ENCODE results near the gene CRY2. TPM values are rescaled to one million over a fixed set of nuclear protein-coding genes. Genes with fewer than 3 reads are reported as not detected.

The CRY2 gene
- total and polyA plus RNA-seq, 4 donors, result 16.7 to 72.9 (median 33.0) TPM

DNA sequence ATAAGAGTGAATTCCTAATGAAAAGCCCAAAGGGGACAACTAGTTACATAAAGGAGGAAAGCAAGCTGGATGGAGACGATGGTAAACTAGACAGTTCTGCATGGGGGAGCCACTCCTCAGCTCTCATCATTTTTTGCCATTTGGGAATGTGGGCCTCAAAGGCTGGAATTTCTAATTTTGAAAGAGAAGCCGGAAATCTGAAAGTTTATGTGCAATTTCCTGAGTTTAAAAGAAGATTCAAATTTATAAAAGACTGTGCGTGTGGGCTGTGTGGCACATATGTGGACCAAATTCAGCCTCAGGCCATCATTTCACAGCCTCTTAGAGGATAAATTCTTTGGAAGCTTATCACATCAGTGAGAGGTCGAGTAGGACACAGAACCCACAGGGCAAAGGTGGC lies 18.3 kb upstream of the CRY2 start (continued):
- no peak for TF ChIP-seq GABPA (IDR thresholded peaks at IDR 0.05 in 1 of 2, conservative IDR thresholded peaks at IDR 0.05 in 1 of 2)

DNA sequence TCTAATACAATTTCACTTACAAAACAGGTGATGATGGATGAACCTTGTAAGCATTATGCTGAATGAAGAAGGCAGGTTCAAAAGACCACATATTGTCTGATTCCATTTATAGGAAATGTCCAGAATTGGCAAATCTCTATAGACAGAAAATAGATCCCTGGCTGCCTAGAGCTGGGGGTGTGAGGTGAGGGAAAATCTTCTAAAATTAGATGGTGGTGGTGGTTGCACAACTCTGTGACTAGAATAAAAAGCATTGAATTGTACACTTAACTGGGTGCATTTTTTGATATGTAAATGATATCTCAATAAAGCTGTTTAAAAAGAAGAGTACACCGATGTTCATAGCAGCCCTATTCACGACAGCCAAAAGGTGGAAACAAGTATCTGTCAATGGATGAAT lies 16.7 kb upstream of the CRY2 start:
- TF ChIP-seq YY1 (IDR thresholded peaks at IDR 0.05) (no peak), TAF1 (conservative IDR thresholded peaks at IDR 0.05) (no peak), JUND (IDR thresholded peaks at IDR 0.05) (no peak), MAX (IDR thresholded peaks at IDR 0.05) (no peak), HNF4A (conservative IDR thresholded peaks at IDR 0.05) (no peak), RXRA (IDR thresholded peaks at IDR 0.05) (no peak), NR2F2 (IDR thresholded peaks at IDR 0.05) (no peak), RAD21 (IDR thresholded peaks at IDR 0.05) (no peak)
- TF ChIP-seq, protein P1, sequence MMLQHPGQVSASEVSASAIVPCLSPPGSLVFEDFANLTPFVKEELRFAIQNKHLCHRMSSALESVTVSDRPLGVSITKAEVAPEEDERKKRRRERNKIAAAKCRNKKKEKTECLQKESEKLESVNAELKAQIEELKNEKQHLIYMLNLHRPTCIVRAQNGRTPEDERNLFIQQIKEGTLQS (IDR thresholded peaks at IDR 0.05), result no peak
- TF ChIP-seq, protein P2, sequence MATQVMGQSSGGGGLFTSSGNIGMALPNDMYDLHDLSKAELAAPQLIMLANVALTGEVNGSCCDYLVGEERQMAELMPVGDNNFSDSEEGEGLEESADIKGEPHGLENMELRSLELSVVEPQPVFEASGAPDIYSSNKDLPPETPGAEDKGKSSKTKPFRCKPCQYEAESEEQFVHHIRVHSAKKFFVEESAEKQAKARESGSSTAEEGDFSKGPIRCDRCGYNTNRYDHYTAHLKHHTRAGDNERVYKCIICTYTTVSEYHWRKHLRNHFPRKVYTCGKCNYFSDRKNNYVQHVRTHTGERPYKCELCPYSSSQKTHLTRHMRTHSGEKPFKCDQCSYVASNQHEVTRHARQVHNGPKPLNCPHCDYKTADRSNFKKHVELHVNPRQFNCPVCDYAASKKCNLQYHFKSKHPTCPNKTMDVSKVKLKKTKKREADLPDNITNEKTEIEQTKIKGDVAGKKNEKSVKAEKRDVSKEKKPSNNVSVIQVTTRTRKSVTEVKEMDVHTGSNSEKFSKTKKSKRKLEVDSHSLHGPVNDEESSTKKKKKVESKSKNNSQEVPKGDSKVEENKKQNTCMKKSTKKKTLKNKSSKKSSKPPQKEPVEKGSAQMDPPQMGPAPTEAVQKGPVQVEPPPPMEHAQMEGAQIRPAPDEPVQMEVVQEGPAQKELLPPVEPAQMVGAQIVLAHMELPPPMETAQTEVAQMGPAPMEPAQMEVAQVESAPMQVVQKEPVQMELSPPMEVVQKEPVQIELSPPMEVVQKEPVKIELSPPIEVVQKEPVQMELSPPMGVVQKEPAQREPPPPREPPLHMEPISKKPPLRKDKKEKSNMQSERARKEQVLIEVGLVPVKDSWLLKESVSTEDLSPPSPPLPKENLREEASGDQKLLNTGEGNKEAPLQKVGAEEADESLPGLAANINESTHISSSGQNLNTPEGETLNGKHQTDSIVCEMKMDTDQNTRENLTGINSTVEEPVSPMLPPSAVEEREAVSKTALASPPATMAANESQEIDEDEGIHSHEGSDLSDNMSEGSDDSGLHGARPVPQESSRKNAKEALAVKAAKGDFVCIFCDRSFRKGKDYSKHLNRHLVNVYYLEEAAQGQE (IDR thresholded peaks at IDR 0.05), result no peak
- DNase-seq (ENCODE audit: low spot score), result no peak
- H3K27me3 ChIP-seq (ENCODE audit: control insufficient read depth in 4 of 4, insufficient read depth in 4 of 4, low read length in 3 of 4), result no peaks in the 10 kb centered on the region
- H3K9me3 ChIP-seq (ENCODE audit: control insufficient read depth in 4 of 4, low read length in 3 of 4), result no peaks in the 10 kb centered on the region
- no peak overlapping the region for H3K9ac ChIP-seq (ENCODE audit: low read depth in 1 of 2, low read length in 2 of 2)
- WGBS, result 94% methylated on average over 2 of the region's 2 CpGs
- H3K4me1 ChIP-seq (ENCODE audit: control insufficient read depth in 4 of 4, insufficient read depth in 4 of 4, low read length in 3 of 4), result peaks cover 0 to 4% (median 3%) of the 10 kb centered on the region in 4 donors
- no peaks in the 10 kb centered on the region for H3K36me3 ChIP-seq (ENCODE audit: control insufficient read depth in 4 of 4, insufficient read depth in 3 of 4, low read depth in 1 of 4, low read length in 3 of 4)
- no peak overlapping the region for H3K4me3 ChIP-seq (ENCODE audit: low read depth in 1 of 3, low read length in 3 of 3)
- no peak overlapping the region for H3K27ac ChIP-seq (ENCODE audit: low read depth in 1 of 2, low read length in 2 of 2)

GRCh38 chr11:45832811-45833441 lies 14.3 kb upstream of the CRY2 start:
- Histone ChIP-seq H3K4me3 (ENCODE audit: low read depth in 1 of 3, low read length in 3 of 3) (no peak overlapping the region), H3K36me3 (ENCODE audit: control insufficient read depth in 4 of 4, insufficient read depth in 3 of 4, low read depth in 1 of 4, low read length in 3 of 4) (no peaks in the 10 kb centered on the region), H3K4me1 (ENCODE audit: control insufficient read depth in 4 of 4, insufficient read depth in 4 of 4, low read length in 3 of 4) (peaks cover 0 to 4% (median 3%) of the 10 kb centered on the region in 4 donors), H3K9me3 (ENCODE audit: control insufficient read depth in 4 of 4, low read length in 3 of 4) (no peaks in the 10 kb centered on the region), H3K9ac (ENCODE audit: low read depth in 1 of 2, low read length in 2 of 2) (no peak overlapping the region), H3K27ac (ENCODE audit: low read depth in 1 of 2, low read length in 2 of 2) (no peak overlapping the region), H3K27me3 (ENCODE audit: control insufficient read depth in 4 of 4, insufficient read depth in 4 of 4, low read length in 3 of 4) (no peaks in the 10 kb centered on the region)
- DNase-seq (ENCODE audit: low spot score), result no peak
- WGBS, result 91% methylated on average over 9 of the region's 9 CpGs
- TF ChIP-seq EGR1 (IDR thresholded peaks at IDR 0.05; ENCODE audit: low read depth in 2 of 2), result no peak
- TF ChIP-seq, protein P3, sequence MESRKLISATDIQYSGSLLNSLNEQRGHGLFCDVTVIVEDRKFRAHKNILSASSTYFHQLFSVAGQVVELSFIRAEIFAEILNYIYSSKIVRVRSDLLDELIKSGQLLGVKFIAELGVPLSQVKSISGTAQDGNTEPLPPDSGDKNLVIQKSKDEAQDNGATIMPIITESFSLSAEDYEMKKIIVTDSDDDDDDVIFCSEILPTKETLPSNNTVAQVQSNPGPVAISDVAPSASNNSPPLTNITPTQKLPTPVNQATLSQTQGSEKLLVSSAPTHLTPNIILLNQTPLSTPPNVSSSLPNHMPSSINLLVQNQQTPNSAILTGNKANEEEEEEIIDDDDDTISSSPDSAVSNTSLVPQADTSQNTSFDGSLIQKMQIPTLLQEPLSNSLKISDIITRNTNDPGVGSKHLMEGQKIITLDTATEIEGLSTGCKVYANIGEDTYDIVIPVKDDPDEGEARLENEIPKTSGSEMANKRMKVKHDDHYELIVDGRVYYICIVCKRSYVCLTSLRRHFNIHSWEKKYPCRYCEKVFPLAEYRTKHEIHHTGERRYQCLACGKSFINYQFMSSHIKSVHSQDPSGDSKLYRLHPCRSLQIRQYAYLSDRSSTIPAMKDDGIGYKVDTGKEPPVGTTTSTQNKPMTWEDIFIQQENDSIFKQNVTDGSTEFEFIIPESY (IDR thresholded peaks at IDR 0.05), result no peak
- no peak for TF ChIP-seq YY1 (IDR thresholded peaks at IDR 0.05)
- TF ChIP-seq FOXA2 (IDR thresholded peaks at IDR 0.05), result no peak

All from liver (tissue), 9 donors.